WTC11 (cell line): ENCODE results near the gene CLDN6.

Source experiments
- ATF2 ChIP-seq: sonication (generic); formaldehyde crosslinking; IDR thresholded peaks from 2 replicates; pipeline ENCODE4 v1.8.1; 2022; ENCODE audit warnings: low read depth, missing genetic modification reagents, borderline replicate concordance
- CTCF ChIP-seq: fragments of 200-600 bp; IDR thresholded peaks from 2 replicates; pipeline ENCODE4 v1.8.0; 2022; ENCODE audit warnings: antibody characterized with exemption
- ESRRA ChIP-seq: sonication (generic); formaldehyde crosslinking; IDR thresholded peaks from 2 replicates; pipeline ENCODE4 v1.8.1; 2022; ENCODE audit warnings: mild to moderate bottlenecking, missing genetic modification reagents, borderline replicate concordance
- ETV6 ChIP-seq: sonication (generic); formaldehyde crosslinking; IDR thresholded peaks from 2 replicates; pipeline ENCODE4 v1.8.1; 2022; ENCODE audit warnings: mild to moderate bottlenecking, missing genetic modification reagents
- FOXJ3 ChIP-seq: sonication (generic); formaldehyde crosslinking; IDR thresholded peaks from 2 replicates; pipeline ENCODE4 v1.9.0; 2021; ENCODE audit warnings: missing genetic modification reagents, mild to moderate bottlenecking, borderline replicate concordance
- JUN ChIP-seq: sonication (generic); formaldehyde crosslinking; IDR thresholded peaks from 2 replicates; pipeline ENCODE4 v1.8.0; 2023; ENCODE audit warnings: mild to moderate bottlenecking, missing genetic modification reagents
- MAX ChIP-seq: sonication (generic); formaldehyde crosslinking; IDR thresholded peaks from 2 replicates; pipeline ENCODE4 v1.8.0; 2022; ENCODE audit warnings: mild to moderate bottlenecking, missing genetic modification reagents
- SP1 ChIP-seq: sonication (generic); formaldehyde crosslinking; conservative IDR thresholded peaks from 2 replicates; pipeline ENCODE4 v1.8.1; 2022; ENCODE audit warnings: missing genetic modification reagents
- ZBTB43 ChIP-seq: sonication (generic); formaldehyde crosslinking; IDR thresholded peaks from 2 replicates; pipeline ENCODE4 v1.8.1; 2023; ENCODE audit warnings: mild to moderate bottlenecking, missing genetic modification reagents
- ZNF121 ChIP-seq: sonication (generic); formaldehyde crosslinking; IDR thresholded peaks from 2 replicates; pipeline ENCODE4 v1.8.0; 2023; ENCODE audit warnings: missing genetic modification reagents
- ZNF281 ChIP-seq: sonication (generic); formaldehyde crosslinking; IDR thresholded peaks from 2 replicates; pipeline ENCODE4 v1.8.0; 2023; ENCODE audit warnings: mild to moderate bottlenecking, missing genetic modification reagents

GRCh38 chr16:3054965-3055733, 37.2 kb upstream of the CLDN6 start:
- TF ChIP-seq CTCF = no peak
- no peak for TF ChIP-seq ETV6 (CRISPR knock-in tag)
- no peak for TF ChIP-seq ZNF121 (CRISPR knock-in tag)
- TF ChIP-seq ZNF281 = no peak
- no peak for TF ChIP-seq MAX (CRISPR knock-in tag)
- no peak for TF ChIP-seq ATF2 (CRISPR knock-in tag)
- TF ChIP-seq SP1 = no peak
- TF ChIP-seq FOXJ3 = no peak
- no peak for TF ChIP-seq JUN (CRISPR knock-in tag)
- no peak for TF ChIP-seq ZBTB43 (CRISPR knock-in tag)
- no peak for TF ChIP-seq ESRRA (CRISPR knock-in tag)
